IMR-90 (cell line): ENCODE data around the gene PRPH2. TPM values are rescaled to one million over a fixed set of nuclear protein-coding genes. Genes with fewer than 3 reads are reported as not detected.

Source experiments
- ATAC-seq: fragments of 200-7000 bp; cut with Tn5 transposase; 2 replicates; pipeline ENCODE4 v1.9.1; 2020; ENCODE audit warnings: low read depth, mild to moderate bottlenecking, moderate library complexity
- BruUV-seq: library from RNA; stranded (reverse); fragments of 400-500 nt; replicated peaks from 2 replicates; lab custom pipeline; 2021; lab: Mats Ljungman, UMichigan
- CTCF ChIA-PET: fragments of 300-600 bp; formaldehyde crosslinking; extraction: SDS; loops from one replicate; lab custom pipeline; 2021; ENCODE audit warnings: antibody characterized with exemption; lab: Yijun Ruan, JAX
- POLR2A ChIA-PET: fragments of 300-600 bp; sonication (Branson Sonifier 250); formaldehyde crosslinking; loops from one replicate; lab custom pipeline; 2022; ENCODE audit warnings: antibody characterized with exemption; ENCODE audit not compliant: unreplicated experiment; lab: Charles Lee
- DNase-seq: peaks from one replicate; pipeline ENCODE4 v3.0.0; 2013
- H2AFZ ChIP-seq: replicated peaks from 2 replicates; pipeline ENCODE3; 2013; ENCODE audit warnings: low read length, mild to moderate bottlenecking; ENCODE audit not compliant: poor library complexity
- H2AK5ac ChIP-seq: 2 replicates; pipeline ENCODE4 v1.6.1; 2013; ENCODE audit warnings: low read depth, low read length, inconsistent platforms
- H2AK9ac ChIP-seq: replicated peaks from 2 replicates; pipeline ENCODE3; 2013; ENCODE audit warnings: mild to moderate bottlenecking, low read depth, low read length, moderate library complexity; ENCODE audit not compliant: poor library complexity
- H2BK120ac ChIP-seq: 2 replicates; pipeline ENCODE4 v1.6.1; 2013; ENCODE audit warnings: low read depth, low read length, inconsistent platforms
- H2BK15ac ChIP-seq: 3 replicates; pipeline ENCODE4 v1.6.1; 2013; ENCODE audit warnings: low read depth, low read length, inconsistent platforms
- H2BK20ac ChIP-seq: 2 replicates; pipeline ENCODE4 v1.6.1; 2013; ENCODE audit warnings: low read depth, mild to moderate bottlenecking, inconsistent platforms, low read length, moderate library complexity
- H2BK5ac ChIP-seq: 2 replicates; pipeline ENCODE4 v1.6.1; 2013; ENCODE audit warnings: mild to moderate bottlenecking, low read depth, low read length, inconsistent platforms; ENCODE audit not compliant: poor library complexity, severe bottlenecking
- H3K14ac ChIP-seq: replicated peaks from 2 replicates; pipeline ENCODE4 v1.6.1; 2013; ENCODE audit warnings: low read depth, low read length, inconsistent platforms
- H3K18ac ChIP-seq: 2 replicates; pipeline ENCODE4 v1.6.1; 2013; ENCODE audit warnings: low read depth, low read length, control low read depth
- H3K23ac ChIP-seq: 2 replicates; pipeline ENCODE4 v1.6.1; 2013; ENCODE audit warnings: low read depth, low read length, inconsistent platforms
- H3K27ac ChIP-seq: 2 replicates; pipeline ENCODE4 v1.5.1; 2013; ENCODE audit warnings: mild to moderate bottlenecking, control low read depth, low read length; ENCODE audit not compliant: insufficient read depth
- H3K27me3 ChIP-seq: 2 replicates; pipeline ENCODE4 v1.6.1; 2013; ENCODE audit warnings: low read length; ENCODE audit not compliant: control insufficient read depth, insufficient read depth
- H3K36me3 ChIP-seq: 2 replicates; pipeline ENCODE4 v1.6.1; 2013; ENCODE audit warnings: low read length, mixed read lengths; ENCODE audit not compliant: control insufficient read depth, insufficient read depth
- H3K4ac ChIP-seq: 2 replicates; pipeline ENCODE4 v1.6.1; 2013; ENCODE audit warnings: low read depth, low read length, inconsistent platforms
- H3K4me1 ChIP-seq: 2 replicates; pipeline ENCODE4 v1.6.1; 2013; ENCODE audit warnings: low read length, mixed read lengths; ENCODE audit not compliant: control insufficient read depth, insufficient read depth
- H3K4me2 ChIP-seq: 2 replicates; pipeline ENCODE4 v1.6.1; 2013; ENCODE audit warnings: low read depth, mild to moderate bottlenecking, control low read depth, low read length, moderate library complexity
- H3K4me3 ChIP-seq: 2 replicates; pipeline ENCODE4 v1.5.1; 2013; ENCODE audit warnings: low read depth, mild to moderate bottlenecking, control low read depth, low read length, moderate library complexity; ENCODE audit not compliant: insufficient read depth
- H3K56ac ChIP-seq: 2 replicates; pipeline ENCODE4 v1.6.1; 2013; ENCODE audit warnings: low read length, inconsistent platforms; ENCODE audit not compliant: insufficient read depth; ENCODE audit errors: extremely low read depth
- H3K79me1 ChIP-seq, 2 experiments: 2 replicates each; pipeline ENCODE4 v1.6.1; 2013; ENCODE audit warnings: low read length in 2 of 2, inconsistent platforms in 1 of 2, low read depth in 1 of 2
- H3K9ac ChIP-seq: 2 replicates; pipeline ENCODE4 v1.6.1; 2013; ENCODE audit warnings: low read depth, low read length, control low read depth
- H3K9me1 ChIP-seq: 2 replicates; pipeline ENCODE4 v1.6.1; 2013; ENCODE audit warnings: low read length, inconsistent platforms; ENCODE audit not compliant: insufficient read depth
- H3K9me3 ChIP-seq: 2 replicates; pipeline ENCODE4 v1.6.1; 2013; ENCODE audit warnings: low read length; ENCODE audit not compliant: control insufficient read depth, insufficient read depth
- H4K20me1 ChIP-seq: 2 replicates; pipeline ENCODE4 v1.6.1; 2013; ENCODE audit warnings: low read length, inconsistent platforms; ENCODE audit not compliant: insufficient read depth
- H4K5ac ChIP-seq: 2 replicates; pipeline ENCODE4 v1.6.1; 2013; ENCODE audit warnings: mild to moderate bottlenecking, low read depth, low read length, control low read depth
- H4K8ac ChIP-seq, 2 experiments: 2 replicates each; pipeline ENCODE4 v1.6.1; 2013; ENCODE audit warnings: low read depth in 2 of 2, low read length in 2 of 2, control low read depth in 1 of 2, inconsistent platforms in 1 of 2
- H4K91ac ChIP-seq: 2 replicates; pipeline ENCODE4 v1.6.1; 2013; ENCODE audit warnings: low read depth, low read length, inconsistent platforms; ENCODE audit not compliant: insufficient read depth
- SMC3 ChIP-seq: fragments of 150-350 bp; IDR thresholded peaks from 2 replicates; pipeline ENCODE4 v1.6.1; 2016; ENCODE audit warnings: low read depth, mild to moderate bottlenecking, antibody characterized with exemption, low read length, moderate library complexity
- WGBS, 2 experiments: methylation state at CpG; one replicate each; pipeline versions ENCODE4 v1.1.5 to v1.1.7; 2013; ENCODE audit warnings: missing lambda C conversion rate in 2 of 2; ENCODE audit not compliant: insufficient read length in 1 of 2; ENCODE audit errors: extremely low coverage in 2 of 2; 5-methylcytosine and 5-hydroxymethylcytosine counted together
- dilution Hi-C: fragments of 300-500 bp; cut with HindIII; formaldehyde crosslinking; loops from one replicate; pipeline ENCODE4 v1.14.3; 2018; ENCODE audit warnings: low sequenced_read_pairs; ENCODE audit not compliant: unreplicated experiment
- in situ Hi-C: fragments of 300-500 bp; cut with MboI; formaldehyde crosslinking; loops from 3 replicates; pipeline ENCODE4 v1.14.3; 2019; ENCODE audit warnings: low sequenced_read_pairs, inconsistent platforms, mixed read lengths
- intact Hi-C: fragments of 100-400 bp; cut with micrococcal nuclease; formaldehyde crosslinking; loops from 2 replicates; pipeline ENCODE4 v1.10.0; 2022
- polyA plus RNA-seq, 3 experiments: library from polyadenylated mRNA; depleted of rRNA; stranded (reverse); fragments of >200 nt; gene quantifications; 2 replicates each; pipeline ENCODE4 v1.2.3, GENCODE V29; 2012; ENCODE audit warnings: low replicate concordance in 1 of 3
- total RNA-seq: library from RNA; depleted of rRNA; stranded (reverse); fragments of >200 nt; gene quantifications from 2 replicates; pipeline ENCODE4 v1.2.3, GENCODE V29; 2012
- TF ChIP-seq, protein P1 (sequence below): conservative IDR thresholded peaks from 2 replicates; pipeline ENCODE4 v1.5.1; 2012; ENCODE audit warnings: mild to moderate bottlenecking, low read depth, low read length, improper control_type of control experiment

Gene PRPH2
- total and polyA plus RNA-seq, 2 of the 4 experiments (the other 2 are of a cell fraction) = 1.0 to 1.1 TPM

DNA sequence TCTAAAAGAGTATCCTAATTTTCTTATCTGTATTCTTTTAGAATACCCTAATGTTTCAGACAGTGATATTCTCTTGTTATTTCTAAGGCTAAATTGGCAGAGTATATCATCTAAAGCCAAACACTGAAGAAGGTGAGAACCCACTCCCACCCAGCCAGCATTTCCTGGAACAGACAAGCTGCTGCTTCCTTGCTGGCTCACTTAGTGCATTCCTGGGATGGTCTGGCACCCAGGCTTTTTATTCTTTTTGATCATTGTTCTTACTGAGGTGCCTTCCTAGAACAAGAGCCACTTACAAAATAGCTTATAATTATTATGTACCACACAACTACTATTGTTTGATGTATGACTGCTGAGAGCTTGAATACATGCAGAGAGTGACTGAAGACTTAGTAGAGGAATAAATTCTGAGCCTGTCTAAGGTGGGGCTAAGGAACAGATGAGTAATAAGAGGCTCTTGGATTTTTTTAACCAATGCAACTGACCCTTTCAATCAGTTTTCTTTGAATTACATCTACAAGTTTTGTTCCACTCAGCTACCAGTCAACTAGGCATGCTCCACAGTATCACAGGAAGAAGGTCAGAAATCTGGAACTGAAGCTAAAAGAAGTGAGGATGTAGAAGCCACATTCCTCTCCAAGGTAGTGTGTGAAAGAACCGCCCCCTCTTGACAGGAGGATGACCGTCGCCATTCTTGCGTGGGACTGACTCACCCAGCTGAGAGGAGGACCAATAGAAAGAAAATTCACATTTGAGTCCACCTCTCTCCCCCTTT lies 30.1 kb downstream of the PRPH2 start:
- CTCF ChIA-PET = interaction anchor here (0.5 to 1.0 kb wide), 2 partner anchors 9 to 33 kb away, joined by 3 read pairs; no protein-coding TSS in a partner anchor

More for the DNA sequence above, 30.1 kb downstream of the PRPH2 start:
- Histone ChIP-seq H3K79me1 (peaks cover 3 to 18% of the 10 kb centered on the region in 2 experiments; a peak in 2 of 4 replicates), H3K14ac (no peak overlapping the region), H3K4me2 (no peak overlapping the region), H3K4ac (no peak overlapping the region), H4K8ac (no peak overlapping the region), H4K91ac (no peak overlapping the region), H3K9ac (no peak overlapping the region), H3K23ac (no peak overlapping the region), H3K4me1 (peaks cover 18% of the 10 kb centered on the region), H4K5ac (no peak overlapping the region), H3K36me3 (peaks cover 25% of the 10 kb centered on the region), H3K4me3 (no peak overlapping the region), H4K20me1 (no peaks in the 10 kb centered on the region; the same call in 1 of the 2 replicates), H2AK5ac (no peak overlapping the region), H3K18ac (no peak overlapping the region), H3K27me3 (no peaks in the 10 kb centered on the region), H2BK15ac (no peak overlapping the region), H2BK5ac (no peak overlapping the region), H2BK20ac (no peak overlapping the region), H3K27ac (no peak overlapping the region), H2BK120ac (no peak overlapping the region), H3K9me3 (no peaks in the 10 kb centered on the region), H3K56ac (no peak overlapping the region), H3K9me1 (peaks cover 14% of the 10 kb centered on the region), H2AFZ (no peak overlapping the region), H2AK9ac (no peak overlapping the region)
- intact Hi-C loops = no loop called here
- POLR2A ChIA-PET = interaction anchor here (0.5 to 0.6 kb wide), 2 partner anchors 90 to 96 kb away, joined by 3 to 5 read pairs; no protein-coding TSS in a partner anchor
- ATAC-seq = peak; percentile 36; the same call in 1 of the 2 replicates
- dilution Hi-C loops = no loop called here
- no CpG with 5 or more reads among the region's 4 CpGs for WGBS, 2 experiments
- peak; percentile 80 for DNase-seq
- BruUV-seq = no TSS peak
- TF ChIP-seq, protein P1, sequence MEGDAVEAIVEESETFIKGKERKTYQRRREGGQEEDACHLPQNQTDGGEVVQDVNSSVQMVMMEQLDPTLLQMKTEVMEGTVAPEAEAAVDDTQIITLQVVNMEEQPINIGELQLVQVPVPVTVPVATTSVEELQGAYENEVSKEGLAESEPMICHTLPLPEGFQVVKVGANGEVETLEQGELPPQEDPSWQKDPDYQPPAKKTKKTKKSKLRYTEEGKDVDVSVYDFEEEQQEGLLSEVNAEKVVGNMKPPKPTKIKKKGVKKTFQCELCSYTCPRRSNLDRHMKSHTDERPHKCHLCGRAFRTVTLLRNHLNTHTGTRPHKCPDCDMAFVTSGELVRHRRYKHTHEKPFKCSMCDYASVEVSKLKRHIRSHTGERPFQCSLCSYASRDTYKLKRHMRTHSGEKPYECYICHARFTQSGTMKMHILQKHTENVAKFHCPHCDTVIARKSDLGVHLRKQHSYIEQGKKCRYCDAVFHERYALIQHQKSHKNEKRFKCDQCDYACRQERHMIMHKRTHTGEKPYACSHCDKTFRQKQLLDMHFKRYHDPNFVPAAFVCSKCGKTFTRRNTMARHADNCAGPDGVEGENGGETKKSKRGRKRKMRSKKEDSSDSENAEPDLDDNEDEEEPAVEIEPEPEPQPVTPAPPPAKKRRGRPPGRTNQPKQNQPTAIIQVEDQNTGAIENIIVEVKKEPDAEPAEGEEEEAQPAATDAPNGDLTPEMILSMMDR = no peak
- TF ChIP-seq SMC3 = 0 out of 2 replicates have a peak, but pooled peaks have one; percentile 1
- in situ Hi-C loops = no loop called here
